Naive thymus-derived CD4-positive, alpha-beta T cell (primary cell): ENCODE measurements around the gene TELO2. TPM values are rescaled to one million over a fixed set of nuclear protein-coding genes. Genes with fewer than 3 reads are reported as not detected.

ENCODE experiments used
- polyA plus RNA-seq, 2 donors: library from polyadenylated mRNA; unstranded; fragments of 300-500 nt; fragmentation: Illumina TruSeq; gene quantifications; one replicate each; pipeline ENCODE4 v1.2.3, GENCODE V29; 2021
- total RNA-seq, 6 experiments: library from RNA in 5 of 6; stranded (reverse) in 5 of 6; gene quantifications; 1 replicate in 5 of 6; 2 replicates in 1 of 6; pipeline ENCODE4 v1.2.3 and lab custom pipeline; 2021 to 2026

Gene TELO2
- total and polyA plus RNA-seq, 7 experiments from 2014 or later = 10.5 to 58.9 (median 50.2) TPM

Other genes with a start within 250 kb of the TELO2 start
- not detected for gene TPSD1, start 237.3 kb upstream of the TELO2 start, total RNA-seq
- gene TPSD1, start 237.3 kb upstream of the TELO2 start, polyA plus RNA-seq = not detected
- 100 to 1,000 TPM; 159 to 277 (median 203) TPM for gene UBE2I, start 183.7 kb upstream of the TELO2 start, total RNA-seq
- gene UBE2I, start 183.7 kb upstream of the TELO2 start, polyA plus RNA-seq = 10 to 100 TPM; 67.2 to 78.9 TPM
- 1 to 10 TPM in 3 of 5 experiments, under 1 TPM in 2; 0.49 to 7.5 (median 1.1) TPM for gene BAIAP3, start 159.7 kb upstream of the TELO2 start, total RNA-seq
- 1 to 10 TPM in 1 of 2 donors, under 1 TPM in 1; 0.20 to 1.3 TPM for gene BAIAP3, start 159.7 kb upstream of the TELO2 start, polyA plus RNA-seq
- gene TSR3, start 141.5 kb upstream of the TELO2 start, total RNA-seq = 10 to 100 TPM; 21.0 to 50.4 (median 33.3) TPM
- gene TSR3, start 141.5 kb upstream of the TELO2 start, polyA plus RNA-seq = 100 to 1,000 TPM in 1 of 2 donors, 10 to 100 TPM in 1; 79.7 to 103 TPM
- gene GNPTG, start 141.4 kb upstream of the TELO2 start, total RNA-seq = 10 to 100 TPM; 37.9 to 57.7 (median 48.6) TPM
- 10 to 100 TPM; 48.2 to 51.3 TPM for gene GNPTG, start 141.4 kb upstream of the TELO2 start, polyA plus RNA-seq
- gene UNKL, start 78.7 kb upstream of the TELO2 start, total RNA-seq = 100 to 1,000 TPM in 2 of 5 experiments, 10 to 100 TPM in 3; 42.9 to 152 (median 98.5) TPM
- gene UNKL, start 78.7 kb upstream of the TELO2 start, polyA plus RNA-seq = 10 to 100 TPM in 1 of 2 donors, 1 to 10 TPM in 1; 4.0 to 10.6 TPM
- gene UQCC4, start 72.6 kb upstream of the TELO2 start, total RNA-seq = 10 to 100 TPM in 2 of 5 experiments, 1 to 10 TPM in 3; 7.8 to 11.9 (median 9.7) TPM
- gene UQCC4, start 72.6 kb upstream of the TELO2 start, polyA plus RNA-seq = 10 to 100 TPM; 37.3 to 45.2 TPM
- 1 to 10 TPM in 2 of 5 experiments, under 1 TPM in 2, not detected in 1; 0.77 to 3.4 (median 1.7) TPM for gene PERCC1, start 62.3 kb upstream of the TELO2 start, total RNA-seq
- gene PERCC1, start 62.3 kb upstream of the TELO2 start, polyA plus RNA-seq = not detected
- 10 to 100 TPM in 2 of 5 experiments, 1 to 10 TPM in 3; 3.6 to 19.1 (median 8.9) TPM for gene CCDC154, start 48.8 kb upstream of the TELO2 start, total RNA-seq
- gene CCDC154, start 48.8 kb upstream of the TELO2 start, polyA plus RNA-seq = not detected
- 100 to 1,000 TPM in 4 of 5 experiments, 10 to 100 TPM in 1; 74.8 to 140 (median 115) TPM for gene CLCN7, start 18.3 kb upstream of the TELO2 start, total RNA-seq
- 10 to 100 TPM; 17.0 to 35.1 TPM for gene CLCN7, start 18.3 kb upstream of the TELO2 start, polyA plus RNA-seq
- gene PTX4, start 4.4 kb upstream of the TELO2 start, total RNA-seq = under 1 TPM in 2 of 5 experiments, not detected in 3; 0.24 to 0.64 TPM
- not detected for gene PTX4, start 4.4 kb upstream of the TELO2 start, polyA plus RNA-seq
- 100 to 1,000 TPM in 2 of 5 experiments, 10 to 100 TPM in 3; 26.3 to 162 (median 47.5) TPM for gene TMEM204, start 40.3 kb downstream of the TELO2 start, total RNA-seq
- gene TMEM204, start 40.3 kb downstream of the TELO2 start, polyA plus RNA-seq = 100 to 1,000 TPM; 152 to 186 TPM
- gene IFT140, start 118.7 kb downstream of the TELO2 start, total RNA-seq = 10 to 100 TPM in 1 of 5 experiments, 1 to 10 TPM in 4; 7.3 to 10.6 (median 8.1) TPM
- 10 to 100 TPM in 1 of 2 donors, 1 to 10 TPM in 1; 8.9 to 13.5 TPM for gene IFT140, start 118.7 kb downstream of the TELO2 start, polyA plus RNA-seq
- gene CRAMP1, start 119.0 kb downstream of the TELO2 start, total RNA-seq = 10 to 100 TPM; 27.0 to 33.2 (median 31.3) TPM
- 1 to 10 TPM; 2.1 to 5.0 TPM for gene CRAMP1, start 119.0 kb downstream of the TELO2 start, polyA plus RNA-seq
- gene JPT2, start 184.9 kb downstream of the TELO2 start, total RNA-seq = 10 to 100 TPM; 12.6 to 67.2 (median 36.4) TPM
- 10 to 100 TPM; 13.0 to 17.5 TPM for gene JPT2, start 184.9 kb downstream of the TELO2 start, polyA plus RNA-seq
- gene MAPK8IP3, start 212.8 kb downstream of the TELO2 start, total RNA-seq = 100 to 1,000 TPM; 112 to 299 (median 272) TPM
- 1 to 10 TPM; 1.7 to 3.2 TPM for gene MAPK8IP3, start 212.8 kb downstream of the TELO2 start, polyA plus RNA-seq